ENCODE measurements around the gene WDR19. TPM values are rescaled to one million over a fixed set of nuclear protein-coding genes. Genes with fewer than 3 reads are reported as not detected.
"Not testable (repeated sequence)": the region's sequence is repeated elsewhere in the genome, so short reads cannot be mapped to it uniquely, and the experiment has no call there.

Gene WDR19
- total RNA-seq, 1 experiment from 2014 or later, result 32.5 TPM

DNA sequence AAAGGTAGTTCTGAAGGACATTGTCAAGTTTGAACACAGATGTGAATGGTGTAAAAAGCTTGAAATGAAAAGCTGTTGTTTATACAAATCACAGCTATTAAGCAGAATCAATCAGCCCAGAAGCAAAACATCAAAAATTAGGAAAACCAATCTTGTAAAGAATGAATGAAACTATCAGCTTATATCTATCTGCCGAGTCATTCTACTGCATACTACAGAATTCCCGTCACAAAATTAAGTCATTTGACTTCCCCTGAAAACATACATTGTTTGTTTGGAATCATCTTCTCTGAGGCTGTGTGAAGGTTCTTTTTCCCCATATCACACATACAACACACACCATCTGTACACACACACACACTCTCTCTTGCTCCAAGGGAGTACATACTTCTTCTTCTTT, 103.5 kb downstream of the WDR19 start:
- TF ChIP-seq, protein P1, sequence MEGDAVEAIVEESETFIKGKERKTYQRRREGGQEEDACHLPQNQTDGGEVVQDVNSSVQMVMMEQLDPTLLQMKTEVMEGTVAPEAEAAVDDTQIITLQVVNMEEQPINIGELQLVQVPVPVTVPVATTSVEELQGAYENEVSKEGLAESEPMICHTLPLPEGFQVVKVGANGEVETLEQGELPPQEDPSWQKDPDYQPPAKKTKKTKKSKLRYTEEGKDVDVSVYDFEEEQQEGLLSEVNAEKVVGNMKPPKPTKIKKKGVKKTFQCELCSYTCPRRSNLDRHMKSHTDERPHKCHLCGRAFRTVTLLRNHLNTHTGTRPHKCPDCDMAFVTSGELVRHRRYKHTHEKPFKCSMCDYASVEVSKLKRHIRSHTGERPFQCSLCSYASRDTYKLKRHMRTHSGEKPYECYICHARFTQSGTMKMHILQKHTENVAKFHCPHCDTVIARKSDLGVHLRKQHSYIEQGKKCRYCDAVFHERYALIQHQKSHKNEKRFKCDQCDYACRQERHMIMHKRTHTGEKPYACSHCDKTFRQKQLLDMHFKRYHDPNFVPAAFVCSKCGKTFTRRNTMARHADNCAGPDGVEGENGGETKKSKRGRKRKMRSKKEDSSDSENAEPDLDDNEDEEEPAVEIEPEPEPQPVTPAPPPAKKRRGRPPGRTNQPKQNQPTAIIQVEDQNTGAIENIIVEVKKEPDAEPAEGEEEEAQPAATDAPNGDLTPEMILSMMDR (IDR thresholded peaks at IDR 0.05; ENCODE audit: unreplicated experiment), result no peak

DNA sequence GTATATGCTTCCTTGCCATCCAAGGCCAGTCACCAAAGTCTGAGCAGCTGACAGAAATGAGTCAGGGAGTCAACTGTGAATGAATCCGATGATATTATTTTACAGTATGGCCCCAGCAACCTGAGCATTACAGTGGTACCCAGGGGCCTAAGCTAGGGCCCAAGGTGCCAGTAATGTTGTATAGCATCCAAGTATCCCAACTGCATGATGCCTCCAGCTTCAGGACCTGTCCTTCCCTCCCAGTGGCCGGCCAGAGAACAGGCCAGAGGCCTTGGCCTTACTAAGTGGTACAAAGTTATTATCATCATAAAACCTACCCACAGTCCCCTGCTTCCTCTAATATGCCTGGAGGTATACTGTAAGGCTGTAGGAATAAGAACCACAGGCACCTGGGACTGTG, 103.9 kb downstream of the WDR19 start:
- Mint-ChIP-seq H3K36me3 (ENCODE audit: insufficient read depth, unreplicated experiment) (peaks cover 93% of the 10 kb centered on the region), H3K27ac (ENCODE audit: low read depth, unreplicated experiment) (no peak overlapping the region), H3K4me1 (ENCODE audit: insufficient read depth, unreplicated experiment) (no peaks in the 10 kb centered on the region), H3K4me3 (ENCODE audit: unreplicated experiment) (no peak overlapping the region), H3K9me3 (ENCODE audit: unreplicated experiment) (no peaks in the 10 kb centered on the region), H3K27me3 (ENCODE audit: insufficient read depth, unreplicated experiment) (no peaks in the 10 kb centered on the region)
- intact Hi-C loops (cut with micrococcal nuclease), result no loop called here
- ChIA-PET CTCF (no interaction called here), POLR2A (interaction anchor here (0.6 to 1.0 kb wide), 2 partner anchors 12 to 14 kb away, joined by 3 to 4 read pairs; no protein-coding TSS in a partner anchor)
- TF ChIP-seq, protein P1 (IDR thresholded peaks at IDR 0.05; ENCODE audit: unreplicated experiment), result no peak
- DNase-seq (ENCODE audit: unreplicated experiment), result no peak
- no TSS peak for BruUV-seq (replicated peaks)

More for the DNA sequence above, 103.5 kb downstream of the WDR19 start:
- Mint-ChIP-seq H3K36me3 (ENCODE audit: insufficient read depth, unreplicated experiment) (peaks cover 89% of the 10 kb centered on the region), H3K27me3 (ENCODE audit: insufficient read depth, unreplicated experiment) (no peaks in the 10 kb centered on the region), H3K27ac (ENCODE audit: low read depth, unreplicated experiment) (no peak overlapping the region), H3K9me3 (ENCODE audit: unreplicated experiment) (no peaks in the 10 kb centered on the region), H3K4me3 (ENCODE audit: unreplicated experiment) (no peak overlapping the region), H3K4me1 (ENCODE audit: insufficient read depth, unreplicated experiment) (no peaks in the 10 kb centered on the region)
- ChIA-PET CTCF (interaction anchor here (0.8 kb wide), 1 partner anchor 17 kb away, joined by 3 read pairs; no protein-coding TSS in a partner anchor), POLR2A (interaction anchor here (1.0 kb wide), 1 partner anchor 12 kb away, joined by 3 read pairs; no protein-coding TSS in a partner anchor)
- no TSS peak for BruUV-seq (replicated peaks)
- no peak for DNase-seq (ENCODE audit: unreplicated experiment)
- intact Hi-C loops (cut with micrococcal nuclease), result no loop called here

DNA sequence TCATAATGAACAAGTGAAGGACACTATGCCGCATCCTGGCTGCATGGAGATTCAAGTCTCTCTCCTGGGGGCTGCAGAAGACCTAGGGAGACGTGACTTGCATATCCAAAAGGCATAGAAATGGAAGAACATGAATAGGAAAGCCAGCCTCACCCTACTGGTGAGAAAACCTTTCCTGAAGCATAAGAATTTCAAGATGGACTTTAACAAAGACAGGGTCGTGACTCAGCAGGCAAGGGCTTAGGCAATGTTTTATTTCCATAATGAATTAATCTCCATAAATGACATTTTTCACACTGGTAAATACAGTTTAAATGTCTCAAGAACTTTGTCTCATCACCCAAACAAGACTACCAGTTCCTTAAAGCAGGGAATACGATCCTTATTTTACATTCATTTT, 104.9 kb downstream of the WDR19 start:
- CTCF ChIA-PET, result no interaction called here
- peaks cover 91% of the 10 kb centered on the region for H3K36me3 Mint-ChIP-seq (ENCODE audit: insufficient read depth, unreplicated experiment)

DNA sequence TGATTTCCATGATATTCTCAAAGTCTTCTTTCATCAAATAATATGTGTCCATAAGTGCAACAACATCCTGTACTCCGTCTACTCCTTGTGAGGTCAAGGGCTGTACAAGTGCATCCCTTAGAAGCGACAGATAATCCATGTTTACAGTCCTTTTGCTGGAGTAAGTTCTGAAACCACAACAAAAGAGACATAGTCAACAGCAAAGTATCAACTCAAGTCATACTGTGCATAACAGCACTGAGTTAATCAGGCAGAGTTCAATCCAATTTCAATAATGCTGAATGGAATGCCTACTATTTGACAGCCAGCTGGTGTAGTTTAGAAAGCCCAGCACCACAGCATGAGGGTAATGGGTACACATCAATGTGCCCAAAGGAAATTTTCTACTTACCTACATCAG, 109.4 kb downstream of the WDR19 start:
- intact Hi-C loops (cut with micrococcal nuclease), result no loop called here
- TF ChIP-seq, protein P1 (IDR thresholded peaks at IDR 0.05; ENCODE audit: unreplicated experiment), result no peak
- no TSS peak for BruUV-seq (replicated peaks)
- Mint-ChIP-seq H3K27me3 (ENCODE audit: insufficient read depth, unreplicated experiment) (no peaks in the 10 kb centered on the region), H3K4me3 (ENCODE audit: unreplicated experiment) (no peak overlapping the region), H3K27ac (ENCODE audit: low read depth, unreplicated experiment) (no peak overlapping the region), H3K4me1 (ENCODE audit: insufficient read depth, unreplicated experiment) (no peaks in the 10 kb centered on the region), H3K36me3 (ENCODE audit: insufficient read depth, unreplicated experiment) (peaks cover 72% of the 10 kb centered on the region), H3K9me3 (ENCODE audit: unreplicated experiment) (no peaks in the 10 kb centered on the region)
- no peak for DNase-seq (ENCODE audit: unreplicated experiment)
- ChIA-PET CTCF (interaction anchor here (0.7 kb wide), 1 partner anchor 531 kb away, joined by 3 read pairs; no protein-coding TSS in a partner anchor), POLR2A (interaction anchor here (0.6 kb wide), 1 partner anchor 49 kb away, joined by 3 read pairs; no protein-coding TSS in a partner anchor)

More for the DNA sequence above, 104.9 kb downstream of the WDR19 start:
- Mint-ChIP-seq H3K9me3 (ENCODE audit: unreplicated experiment) (no peaks in the 10 kb centered on the region), H3K4me1 (ENCODE audit: insufficient read depth, unreplicated experiment) (no peaks in the 10 kb centered on the region), H3K4me3 (ENCODE audit: unreplicated experiment) (no peak overlapping the region), H3K27ac (ENCODE audit: low read depth, unreplicated experiment) (no peak overlapping the region), H3K27me3 (ENCODE audit: insufficient read depth, unreplicated experiment) (no peaks in the 10 kb centered on the region)
- no TSS peak for BruUV-seq (replicated peaks)
- TF ChIP-seq, protein P1 (IDR thresholded peaks at IDR 0.05; ENCODE audit: unreplicated experiment), result no peak
- POLR2A ChIA-PET, result interaction anchor here (0.6 to 1.0 kb wide), 2 partner anchors 13 to 66 kb away, joined by 3 to 4 read pairs; no protein-coding TSS in a partner anchor
- intact Hi-C loops (cut with micrococcal nuclease), result no loop called here
- DNase-seq (ENCODE audit: unreplicated experiment), result no peak

DNA sequence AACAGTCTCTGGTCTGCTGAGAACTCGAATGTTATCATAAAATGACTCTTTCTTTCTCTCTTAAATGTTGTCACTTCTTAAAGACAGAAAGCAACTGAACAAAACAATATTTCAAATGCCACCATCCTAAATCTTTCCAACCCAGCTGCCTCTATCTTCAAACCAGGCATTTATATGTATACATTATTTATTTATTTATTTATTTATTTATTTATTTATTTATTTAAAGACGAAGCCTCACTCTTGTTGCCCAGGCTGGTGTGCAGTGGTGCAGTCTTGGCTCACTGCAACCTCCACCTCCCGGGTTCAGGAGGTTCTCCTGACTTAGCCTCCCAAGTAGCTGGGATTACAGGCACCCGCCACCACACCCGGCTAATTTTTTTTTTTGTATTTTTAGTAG, 110.1 kb downstream of the WDR19 start:
- intact Hi-C loops (cut with micrococcal nuclease); H3K4me3 Mint-ChIP-seq (ENCODE audit: unreplicated experiment); H3K4me1 Mint-ChIP-seq (ENCODE audit: insufficient read depth, unreplicated experiment); CTCF ChIA-PET; H3K9me3 Mint-ChIP-seq (ENCODE audit: unreplicated experiment); H3K27ac Mint-ChIP-seq (ENCODE audit: low read depth, unreplicated experiment); POLR2A ChIA-PET; H3K27me3 Mint-ChIP-seq (ENCODE audit: insufficient read depth, unreplicated experiment); DNase-seq (ENCODE audit: unreplicated experiment); BruUV-seq (replicated peaks): not testable (repeated sequence)
- H3K36me3 Mint-ChIP-seq (ENCODE audit: insufficient read depth, unreplicated experiment), result peaks cover 68% of the 10 kb centered on the region

All from MCF 10A (cell line).